HG02623 (cell line): ENCODE results near the gene AHRR.
A peak's percentile ranks its signal among the peaks of the same experiment; 100 is the strongest.

Source experiments
- ATAC-seq: cut with Tn5 transposase; IDR thresholded peaks from one replicate; pipeline ENCODE4 v1.9.1; 2021; ENCODE audit warnings: moderate library complexity; ENCODE audit not compliant: unreplicated experiment

The AHRR gene

DNA sequence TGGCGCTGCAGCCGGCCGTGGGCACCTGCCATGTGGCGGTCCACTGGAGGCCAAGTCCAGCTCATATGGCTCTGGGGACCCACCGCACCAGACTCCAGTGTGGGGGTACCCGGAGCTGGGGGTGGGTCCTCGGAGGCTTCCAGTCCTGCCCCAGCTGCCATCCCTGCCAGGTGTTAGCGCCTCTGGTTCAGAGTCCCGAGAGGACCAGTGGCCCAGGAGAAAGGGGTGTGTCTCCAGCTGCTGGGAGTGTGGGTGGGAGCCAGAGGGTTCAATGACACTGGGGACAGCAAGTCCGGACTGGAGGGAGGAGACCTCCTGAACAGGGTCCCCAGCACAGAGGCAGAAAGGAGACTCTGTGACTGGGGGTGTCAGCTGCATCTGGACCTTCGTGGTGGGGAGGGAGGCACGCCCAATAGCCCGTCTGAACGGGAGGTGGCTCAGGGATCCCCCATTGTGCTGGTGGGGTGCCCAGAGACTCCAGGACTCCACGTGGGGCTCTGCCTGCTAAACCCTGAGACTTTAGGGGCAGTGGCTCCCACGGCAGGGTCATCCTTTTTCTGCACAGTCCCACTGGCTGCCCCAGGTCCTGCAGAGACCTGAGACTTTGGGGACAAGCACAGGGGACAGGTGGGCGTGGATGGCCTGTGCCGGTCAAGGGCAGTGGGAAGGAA, 2.4 kb upstream of the AHRR start:
- ATAC-seq: no peak

DNA sequence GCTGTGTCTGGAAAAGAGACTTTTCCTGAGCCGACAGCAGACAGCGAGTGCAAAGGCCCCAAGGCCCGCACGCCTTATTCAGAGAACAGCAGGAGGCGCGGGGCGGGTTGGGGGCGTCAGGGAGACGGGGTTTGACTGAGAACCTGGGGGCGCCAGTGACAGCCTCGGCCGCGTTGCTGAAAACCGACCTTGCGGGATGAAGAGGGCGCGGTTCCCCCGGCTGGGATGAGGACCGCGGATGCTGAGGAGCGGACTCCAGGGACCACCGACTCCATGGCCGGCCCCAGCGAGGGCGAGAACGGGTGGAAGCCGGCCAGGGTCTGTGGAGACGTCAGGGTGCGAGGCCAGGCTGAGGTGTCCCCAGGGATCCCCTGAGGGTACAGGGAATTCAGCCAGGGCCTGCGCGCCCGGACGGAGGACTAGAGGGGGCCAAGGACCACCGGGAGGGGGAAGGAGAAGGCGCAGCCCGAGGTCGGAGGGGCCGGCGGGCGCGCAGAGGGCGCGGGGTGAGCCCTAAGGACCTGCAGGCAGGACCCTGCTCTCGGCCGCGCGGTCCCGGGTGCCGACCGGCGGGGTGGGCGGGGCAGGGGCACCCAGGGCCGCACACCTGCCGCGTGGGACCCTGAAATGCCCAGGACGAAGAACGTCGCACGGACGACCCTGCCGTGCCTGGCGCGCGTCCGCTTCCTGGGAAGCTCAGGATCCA, 837 bp upstream of the AHRR start:
- no peak for ATAC-seq

DNA sequence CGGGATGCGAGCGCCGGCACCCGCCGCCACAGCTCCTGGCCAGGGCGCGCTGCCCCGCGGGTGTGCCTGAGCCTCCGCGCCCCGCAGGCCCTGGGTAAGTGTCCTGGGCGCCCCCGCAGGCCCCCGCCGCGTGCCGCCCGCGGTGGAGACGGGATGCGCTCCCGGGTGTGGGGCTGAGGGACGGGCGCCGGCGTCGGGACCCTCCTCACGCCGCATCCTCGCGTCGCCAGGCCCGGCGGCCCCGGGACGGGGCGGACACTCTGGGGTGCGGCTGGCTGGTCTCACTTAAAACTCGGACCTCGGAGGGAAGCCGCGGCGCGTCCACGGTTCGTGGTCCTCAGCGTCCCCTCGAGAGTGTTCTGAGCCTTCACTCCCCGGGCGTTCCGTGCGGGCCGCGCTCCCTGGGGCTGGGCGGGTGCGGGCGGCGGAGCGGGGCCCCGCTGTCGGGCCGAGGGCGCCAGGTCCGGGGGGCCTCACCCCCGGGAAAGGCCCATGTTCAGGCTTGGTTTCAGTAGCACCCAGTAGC, 275 bp downstream of the AHRR start:
- ATAC-seq: peak; percentile 7

DNA sequence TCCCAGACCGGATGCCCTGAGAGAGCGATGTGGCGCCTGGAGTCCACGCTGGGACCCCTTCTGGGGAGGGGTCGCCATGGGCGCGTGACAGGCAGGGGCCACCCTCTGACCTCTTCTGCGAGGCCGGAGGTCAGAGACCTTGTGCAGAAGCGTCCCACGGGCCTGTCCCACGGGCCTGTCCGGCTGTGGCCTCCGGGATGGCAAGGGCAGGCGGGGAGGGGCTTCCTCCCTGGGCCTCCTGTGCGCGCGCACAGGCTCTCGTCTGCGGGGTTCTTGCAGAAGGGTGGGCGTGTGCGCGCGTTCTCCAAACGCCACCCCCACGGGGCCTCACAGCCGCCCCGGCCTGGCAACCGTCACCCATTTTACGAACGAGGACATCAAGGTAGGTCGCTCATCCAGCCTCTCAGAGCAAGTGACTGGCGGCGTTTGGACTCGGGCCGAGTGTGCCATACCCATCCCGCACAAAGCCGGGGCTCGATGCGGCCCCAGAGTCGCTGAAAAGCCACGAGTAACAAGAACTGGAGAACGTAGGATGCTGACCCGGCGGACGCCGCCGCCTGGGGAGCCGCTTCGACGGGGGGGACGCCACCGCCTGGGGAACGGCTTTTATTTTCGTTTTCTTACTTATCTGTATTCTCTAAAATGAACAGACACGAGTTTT, 897 bp downstream of the AHRR start:
- ATAC-seq: peak; percentile 1

DNA sequence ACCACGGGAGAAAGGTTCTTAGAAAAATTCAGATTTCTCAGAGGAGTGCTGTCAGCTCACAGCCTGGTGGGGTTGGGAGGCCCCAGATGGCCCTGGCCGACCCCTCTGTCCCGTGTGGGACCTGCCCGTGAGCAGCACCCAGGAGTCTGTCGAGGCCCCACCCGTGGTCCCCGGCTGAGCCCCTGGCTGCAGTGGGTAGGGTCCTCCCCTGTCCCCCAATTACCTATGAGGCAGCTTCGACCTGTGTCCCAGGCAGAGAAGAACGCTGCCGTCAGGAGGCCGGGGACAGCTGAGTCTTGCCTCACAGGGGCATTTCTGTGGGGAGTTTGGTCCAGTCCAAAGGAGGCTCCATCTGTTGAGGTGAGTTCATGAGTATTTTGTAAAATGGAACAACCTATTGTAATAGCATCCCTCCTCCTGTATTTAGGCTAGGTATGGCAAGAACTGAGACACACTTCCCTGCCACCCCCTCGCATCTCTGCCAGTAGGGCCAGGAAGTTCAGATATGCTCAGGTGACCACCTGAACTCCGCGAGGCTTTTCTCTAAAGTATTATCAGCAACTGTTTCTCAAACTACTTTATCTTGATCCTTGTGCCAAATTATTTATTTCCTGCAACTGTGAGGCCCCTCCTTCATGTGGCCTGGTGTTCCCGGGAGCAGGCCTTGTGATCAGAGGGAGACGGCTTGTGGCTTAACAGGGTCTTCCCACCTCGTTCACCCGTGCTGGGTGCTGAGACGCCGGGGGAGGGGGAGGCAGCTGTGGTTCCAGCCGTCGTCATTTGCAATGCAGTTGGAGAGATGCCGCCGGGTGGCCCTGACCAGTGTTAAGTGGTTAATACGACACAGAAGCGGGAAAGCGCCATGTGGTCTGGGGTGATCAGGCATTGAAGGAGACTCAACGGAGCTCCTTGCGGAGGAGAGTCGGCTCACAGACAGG, 1.7 kb downstream of the AHRR start:
- no peak for ATAC-seq

DNA sequence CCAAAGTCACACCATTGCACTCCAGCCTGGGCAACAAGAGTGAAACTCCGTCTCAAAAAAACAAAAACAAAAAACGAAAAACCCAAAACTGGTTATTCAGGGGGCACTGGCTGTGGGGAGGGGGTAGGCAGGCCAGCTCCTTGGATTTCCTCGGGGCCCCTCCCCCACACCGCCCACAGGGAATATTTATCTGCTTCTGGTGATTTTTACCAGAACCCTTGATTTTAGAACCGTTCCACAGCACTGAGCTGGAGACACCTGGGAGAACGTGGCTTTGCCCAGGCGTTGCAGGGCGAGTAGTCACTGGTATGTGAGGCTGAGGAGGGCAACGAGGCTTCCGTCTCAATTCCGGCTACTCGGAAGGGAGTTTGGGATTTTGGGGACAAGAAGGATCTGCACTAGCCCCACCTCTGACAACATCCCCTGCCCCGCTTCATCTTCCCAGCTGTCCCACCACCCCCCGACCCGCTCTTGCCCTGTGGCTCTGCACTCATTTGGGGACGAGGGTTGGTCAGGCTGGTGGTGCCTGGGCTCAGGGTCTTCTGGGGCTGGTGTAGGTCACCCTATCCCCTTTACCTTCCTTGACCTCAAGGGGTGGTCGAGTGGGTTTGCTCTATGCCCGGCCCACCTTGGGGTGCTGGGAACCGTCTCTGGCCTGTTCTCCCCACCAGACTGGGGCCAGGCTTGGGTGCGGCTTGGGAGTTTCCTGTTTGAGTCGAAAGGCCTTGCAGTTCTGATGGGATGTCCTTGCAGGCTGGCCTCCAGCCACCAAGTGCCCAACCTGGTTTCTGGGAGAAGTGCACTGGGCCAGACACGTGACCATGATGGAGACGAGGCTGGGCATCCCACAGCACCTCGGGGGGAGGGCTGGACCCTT, 3.5 kb downstream of the AHRR start:
- ATAC-seq: no peak

DNA sequence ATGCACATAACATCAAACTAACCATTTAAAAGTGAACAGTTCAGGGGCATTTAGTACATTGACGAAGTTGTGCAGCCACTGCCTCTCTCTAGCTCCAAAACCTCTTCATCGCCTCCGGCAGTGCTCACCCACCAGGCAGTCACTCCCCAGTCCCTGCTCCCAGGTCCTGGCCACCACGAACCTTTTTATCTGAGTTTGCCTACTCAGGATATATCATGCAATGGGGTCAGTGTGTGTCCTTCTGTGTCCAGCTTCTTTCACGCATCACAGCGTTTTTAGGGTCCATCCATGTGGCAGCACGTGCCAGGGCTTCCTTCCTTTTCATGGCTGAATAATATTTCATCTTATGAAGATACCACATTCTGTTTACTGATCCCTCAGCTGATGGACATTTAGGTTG, 4.6 kb downstream of the AHRR start:
- ATAC-seq: no peak

DNA sequence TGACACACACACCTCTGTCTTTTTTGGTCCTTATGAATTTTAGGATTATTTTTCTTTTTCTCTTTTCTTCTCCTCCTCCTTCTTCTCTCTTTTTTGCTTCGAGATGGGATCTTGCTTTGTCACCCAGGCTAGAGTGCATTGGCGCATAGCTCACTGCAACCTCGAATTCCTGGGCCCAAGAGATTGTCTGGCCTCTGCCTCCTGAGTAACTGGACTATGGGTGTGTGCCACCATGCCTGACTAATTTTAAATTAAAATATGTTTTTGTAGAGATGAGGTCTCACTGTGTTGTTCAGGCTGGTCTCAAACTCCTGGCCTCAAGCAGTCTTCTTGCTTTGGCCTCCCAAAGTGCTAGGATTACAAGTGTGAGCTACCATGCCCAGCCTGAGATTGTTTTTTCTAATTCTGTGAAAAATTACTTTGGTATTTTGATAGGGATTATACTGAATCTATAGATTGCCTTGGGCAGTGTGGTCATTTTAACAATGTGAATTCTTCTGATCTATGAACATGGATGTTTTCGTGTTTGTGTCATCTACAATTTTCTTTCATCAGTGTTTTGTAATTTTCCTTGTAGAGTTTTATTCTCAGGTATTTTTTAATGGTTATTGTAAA, 7.7 kb downstream of the AHRR start:
- ATAC-seq: no peak

DNA sequence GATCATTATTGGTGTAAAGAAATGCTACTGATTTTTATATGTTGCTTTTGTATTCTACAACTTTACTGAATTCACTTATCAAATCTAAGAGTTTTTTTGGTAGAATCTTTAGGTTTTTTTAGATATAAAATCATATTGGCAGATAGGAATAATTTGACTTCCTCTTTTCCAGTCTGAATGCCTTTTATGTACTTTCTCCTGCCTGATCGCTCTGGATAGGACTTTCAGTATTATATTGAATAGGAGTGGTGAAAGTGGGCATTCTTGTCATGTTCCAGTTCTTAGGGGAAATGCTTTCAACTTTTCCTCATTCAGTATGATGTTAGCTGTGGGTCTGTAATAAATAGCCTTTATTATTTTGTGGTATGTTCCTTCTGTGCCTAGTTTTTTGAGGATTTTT, 8.3 kb downstream of the AHRR start:
- no peak for ATAC-seq

DNA sequence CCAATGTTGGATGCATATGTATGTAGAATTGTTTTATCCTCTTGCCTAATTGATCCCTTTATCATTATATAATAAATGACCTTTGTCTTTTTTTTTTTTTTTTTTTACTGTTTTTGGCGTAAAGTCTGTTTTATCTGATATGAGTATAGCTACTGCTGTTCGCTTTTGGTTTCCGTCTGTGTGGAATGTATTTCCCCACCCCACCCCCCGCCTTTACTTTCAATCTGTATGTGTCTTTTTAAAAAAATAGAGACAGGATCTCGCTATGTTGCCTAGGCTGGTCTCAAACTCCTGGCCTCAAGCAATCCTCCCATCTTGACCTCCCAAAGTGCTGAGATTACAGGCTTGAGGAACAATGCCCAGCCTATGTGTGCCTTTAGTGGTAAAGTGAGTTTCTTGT, 11.3 kb downstream of the AHRR start:
- no peak for ATAC-seq

DNA sequence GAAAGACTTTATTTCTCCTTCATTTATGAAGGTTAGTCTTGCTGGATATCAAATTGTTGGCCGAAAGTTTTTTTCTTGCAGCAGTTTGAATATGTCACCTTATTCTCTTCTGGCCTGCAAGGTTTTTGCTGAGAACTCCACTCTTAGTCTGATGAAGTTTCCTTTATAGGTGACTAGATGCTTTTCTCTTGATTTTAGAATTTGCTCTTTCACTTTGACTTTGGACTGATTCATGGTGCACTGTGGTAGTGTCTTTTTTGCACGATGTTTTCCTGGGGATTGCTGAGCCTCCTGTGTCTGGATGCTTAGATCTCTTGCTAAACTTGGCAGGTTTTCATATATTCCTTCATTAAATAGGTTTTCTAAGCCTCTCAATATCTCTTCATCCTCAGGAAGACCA, 12.4 kb downstream of the AHRR start:
- no peak for ATAC-seq

DNA sequence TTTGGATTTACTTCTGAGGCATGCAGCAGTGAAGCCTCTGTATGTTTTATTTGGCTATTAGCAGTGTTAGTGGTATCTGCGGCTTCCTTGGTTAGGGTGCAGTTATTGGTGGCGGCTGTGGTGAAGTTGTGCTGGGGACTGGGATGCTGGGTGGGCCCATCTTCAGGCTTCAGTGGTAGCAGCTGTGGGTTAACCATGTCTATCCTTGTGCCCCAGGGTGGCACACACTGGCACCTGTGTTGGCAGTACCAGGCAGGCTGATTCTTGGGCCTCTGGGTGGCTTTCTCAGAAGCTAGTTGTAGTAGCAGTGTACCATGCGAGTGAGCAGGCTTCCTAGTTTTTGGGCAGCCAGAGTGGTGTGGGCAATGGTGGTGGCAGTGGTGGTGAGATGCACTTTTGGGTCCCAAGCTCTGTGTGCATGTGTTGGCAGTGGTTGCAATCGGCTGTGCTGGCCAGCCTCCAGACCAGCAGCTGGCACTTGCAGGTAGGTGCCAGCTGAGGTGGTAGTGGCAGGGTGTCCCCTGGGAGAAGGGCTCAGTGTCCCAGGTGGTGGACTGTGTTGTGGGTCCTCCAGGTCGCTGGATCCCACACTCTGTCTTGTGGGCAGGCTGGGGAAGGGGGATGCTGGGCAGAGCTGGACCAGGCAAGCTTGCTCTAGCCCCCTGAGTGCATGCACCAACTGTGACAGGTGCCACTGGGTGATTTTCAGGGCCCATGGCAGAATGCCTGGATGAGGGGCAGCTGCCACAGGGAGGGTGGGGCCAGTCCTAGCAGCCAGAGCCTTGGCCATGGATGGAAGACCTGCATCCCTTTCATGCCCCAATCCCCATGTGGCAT, 13.6 kb downstream of the AHRR start:
- ATAC-seq: no peak

DNA sequence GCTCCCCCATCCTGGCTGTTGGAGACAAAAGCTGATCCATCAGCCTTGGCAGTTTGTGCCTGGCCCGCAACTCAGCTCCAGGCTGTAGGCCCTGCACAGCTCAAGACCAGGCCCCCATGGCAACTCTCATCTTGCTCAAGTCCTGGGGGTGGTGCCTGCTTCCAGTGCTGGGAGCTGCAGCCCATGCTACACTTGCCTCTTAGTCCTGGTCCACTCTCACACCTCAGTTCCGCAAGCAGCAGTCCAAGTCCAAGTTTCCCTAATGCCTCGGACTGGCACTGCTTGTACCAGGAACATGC, 14.2 kb downstream of the AHRR start:
- ATAC-seq: no peak

DNA sequence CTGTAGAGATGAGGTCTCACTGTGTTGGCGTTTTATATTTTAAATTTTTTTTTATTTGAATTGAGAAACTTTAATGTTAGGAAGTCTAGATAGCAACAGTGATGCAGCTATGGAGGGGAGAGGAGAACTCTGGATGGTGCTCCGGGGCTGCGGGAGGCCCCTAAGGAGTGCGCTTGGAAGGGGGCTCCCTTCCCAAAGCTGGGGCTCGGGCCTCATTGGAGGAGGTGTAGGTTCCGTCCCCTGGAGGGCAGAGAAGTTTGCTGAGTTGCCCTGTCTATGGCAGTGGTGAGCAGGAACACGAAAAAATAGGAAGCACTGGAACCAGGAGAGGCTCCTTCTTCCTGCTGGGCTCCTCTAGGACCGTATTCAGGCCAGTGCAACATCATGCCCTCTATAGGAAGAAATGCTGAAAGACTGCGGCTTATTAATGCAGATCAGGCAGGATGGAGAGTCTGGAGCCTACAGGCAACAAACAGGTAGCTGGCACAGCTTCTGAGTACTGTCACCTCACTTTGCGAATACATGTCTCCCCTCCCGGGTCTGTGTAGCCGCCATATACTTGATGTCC, 16.1 kb downstream of the AHRR start:
- ATAC-seq: no peak

DNA sequence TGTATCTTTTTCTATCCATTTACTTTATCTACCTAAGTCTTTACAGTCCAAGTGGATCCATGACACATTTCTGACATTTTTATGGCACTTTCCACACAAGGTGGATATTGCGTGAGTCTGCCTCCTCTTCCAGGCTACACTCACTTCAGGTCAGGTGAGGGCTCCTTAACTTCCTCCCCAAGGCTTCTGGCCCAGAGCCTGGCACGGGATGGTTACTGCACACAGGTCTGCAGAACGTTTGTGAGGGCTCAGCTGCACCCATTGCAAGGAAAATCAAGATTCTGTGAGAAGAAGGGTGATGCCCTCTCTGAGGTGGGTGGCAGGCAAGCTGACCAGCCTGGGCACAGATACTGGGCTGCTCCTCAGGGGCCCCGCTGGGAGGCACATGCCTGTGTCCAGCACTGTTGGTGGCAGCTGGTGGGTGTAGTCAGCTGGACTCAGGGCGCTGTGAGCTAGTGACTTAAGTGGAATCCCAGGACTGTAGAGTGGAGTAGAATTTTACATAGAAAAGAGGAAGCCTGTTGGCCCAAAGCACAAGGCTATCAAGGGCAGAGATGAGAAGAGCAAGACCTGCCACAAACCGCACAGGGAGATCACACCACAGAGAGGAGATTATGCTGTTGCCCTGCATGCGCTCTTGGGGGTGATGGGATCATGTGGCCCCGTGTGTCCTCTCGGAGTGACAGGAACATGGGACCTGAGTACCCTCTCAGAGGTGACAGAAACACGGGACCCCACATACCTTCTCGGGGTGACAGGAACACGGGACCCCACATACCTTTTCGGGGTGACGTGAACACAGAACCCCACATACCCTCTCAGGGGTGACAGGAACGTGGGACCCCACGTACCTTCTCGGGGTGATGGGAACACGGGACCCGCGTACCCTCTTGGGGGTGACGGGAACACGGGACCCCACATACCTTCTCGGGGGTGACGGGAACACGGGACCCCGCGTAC, 21.3 kb downstream of the AHRR start:
- ATAC-seq: no peak

DNA sequence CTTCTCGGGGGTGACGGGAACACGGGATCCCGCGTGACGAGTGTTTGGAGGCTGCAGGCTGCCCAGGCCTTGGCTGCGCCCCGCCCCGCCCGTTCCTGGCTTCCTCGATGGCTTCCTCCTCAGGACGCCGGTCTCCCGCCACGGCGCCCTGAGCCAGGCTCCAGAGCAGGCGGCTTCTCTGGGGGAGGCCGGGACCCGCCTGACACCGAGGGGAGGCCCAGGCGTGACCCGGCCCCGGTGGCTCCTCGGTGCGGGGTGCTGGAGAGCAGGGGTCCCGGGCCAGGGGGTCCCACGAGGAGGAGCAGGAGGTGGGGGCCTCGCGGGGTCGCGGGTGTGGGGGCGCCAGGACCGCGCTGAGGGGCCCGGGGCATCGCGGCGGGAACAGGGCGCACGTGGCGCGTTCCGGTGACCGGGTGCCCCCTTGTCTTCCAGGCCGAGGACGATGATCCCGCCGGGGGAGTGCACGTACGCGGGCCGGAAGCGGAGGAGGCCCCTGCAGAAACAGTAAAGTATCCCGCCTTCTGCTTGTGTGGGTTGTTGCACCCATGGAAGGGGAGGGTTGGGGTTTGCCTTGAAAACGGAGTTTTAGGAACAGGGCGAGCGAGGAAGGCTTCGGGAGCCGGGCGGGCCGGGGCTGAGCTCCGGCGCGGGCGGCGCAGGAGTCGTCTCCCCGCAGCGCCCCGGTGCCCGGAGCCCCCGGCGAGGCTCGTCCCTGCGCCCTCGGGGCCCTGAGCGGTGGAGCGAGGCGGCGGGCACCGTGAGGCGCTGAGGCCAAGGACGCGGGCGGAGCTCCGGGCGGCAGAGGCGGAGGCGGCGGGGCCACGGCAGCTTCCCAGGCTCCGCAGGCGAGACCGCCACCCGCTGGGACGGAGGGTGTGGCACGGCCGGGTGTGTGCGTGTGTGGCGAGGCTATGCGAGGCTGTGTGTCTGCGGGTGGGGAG, 22.2 kb downstream of the AHRR start:
- no peak for ATAC-seq
